SK-N-SH (cell line): Measurements from ENCODE around the gene PCDHA5. TPM values are rescaled to one million over a fixed set of nuclear protein-coding genes. Genes with fewer than 3 reads are reported as not detected.
"Not testable (repeated sequence)": the region's sequence is repeated elsewhere in the genome, so short reads cannot be mapped to it uniquely, and the experiment has no call there.

ENCODE experiments used
- CTCF ChIA-PET: fragments of 300-600, 350-600 bp; formaldehyde crosslinking; extraction: SDS; loops from one replicate; lab custom pipeline; 2021; lab: Yijun Ruan, JAX
- POLR2A ChIA-PET: fragments of 350-600 bp; sonication (Branson Sonifier 250); formaldehyde crosslinking; extraction: SDS; loops from one replicate; lab custom pipeline; 2020; ENCODE audit warnings: antibody characterized with exemption, inconsistent platforms; lab: Yijun Ruan, JAX
- DNase-seq: peaks from one replicate; pipeline ENCODE4 v3.0.0; 2012
- H2AFZ ChIP-seq: fragments of 200-600 bp; sonication (generic); 2 replicates; pipeline ENCODE4 v1.8.1; 2016; ENCODE audit warnings: antibody characterized with exemption, mild to moderate bottlenecking, low read depth
- H3F3A ChIP-seq: fragments of 200-600 bp; sonication (generic); replicated peaks from 2 replicates; pipeline ENCODE3; 2016; ENCODE audit warnings: antibody characterized with exemption, mild to moderate bottlenecking; ENCODE audit not compliant: insufficient read depth
- H3K27ac ChIP-seq, 2 experiments: fragments of 200-500 bp in 1 of 2; fragments of 200-600 bp in 1 of 2; sonication (Bioruptor generic) in 1 of 2; sonication (generic), shearing (Covaris generic) in 1 of 2; 2 replicates each; pipeline versions ENCODE4 v1.5.1 to v1.6.1; 2014 to 2016; ENCODE audit warnings: low read depth in 2 of 2, inconsistent platforms in 1 of 2, low read length in 1 of 2, mild to moderate bottlenecking in 1 of 2, mixed read lengths in 1 of 2
- H3K27me3 ChIP-seq: fragments of 200-600 bp; sonication (generic), shearing (Covaris generic); 2 replicates; pipeline ENCODE4 v1.6.1; 2016; ENCODE audit warnings: mixed run types; ENCODE audit not compliant: insufficient read depth
- H3K36me3 ChIP-seq, 2 experiments: fragments of 200-500 bp in 1 of 2; fragments of 200-600 bp in 1 of 2; sonication (Bioruptor generic) in 1 of 2; sonication (generic) in 1 of 2; replicated peaks in 1 of 2; 2 replicates each; pipeline versions ENCODE3 to v1.5.1; 2014 to 2016; ENCODE audit warnings: low read length in 1 of 2, mild to moderate bottlenecking in 1 of 2; ENCODE audit not compliant: insufficient read depth in 2 of 2, control insufficient read depth in 1 of 2
- H3K4me1 ChIP-seq, 2 experiments: fragments of 200-500 bp in 1 of 2; fragments of 200-600 bp in 1 of 2; sonication (Bioruptor generic) in 1 of 2; sonication (generic), shearing (Covaris generic) in 1 of 2; 2 replicates each; pipeline versions ENCODE4 v1.5.1 to v1.6.1; 2014 to 2016; ENCODE audit warnings: low read depth in 1 of 2, low read length in 1 of 2, mixed run types in 1 of 2; ENCODE audit not compliant: insufficient read depth in 2 of 2, control insufficient read depth in 1 of 2
- H3K4me2 ChIP-seq: fragments of 200-600 bp; sonication (generic), shearing (Covaris generic); 2 replicates; pipeline ENCODE4 v1.6.1; 2017; ENCODE audit warnings: mixed run types
- H3K4me3 ChIP-seq, 2 experiments: fragments of 200-500 bp in 1 of 2; fragments of 200-600 bp in 1 of 2; sonication (Bioruptor generic) in 1 of 2; sonication (generic), shearing (Covaris generic) in 1 of 2; 2 replicates each; pipeline versions ENCODE4 v1.5.1 to v1.8.1; 2014 to 2016; ENCODE audit warnings: low read depth in 2 of 2, inconsistent platforms in 1 of 2, low read length in 1 of 2, mild to moderate bottlenecking in 1 of 2, mixed read lengths in 1 of 2, moderate library complexity in 1 of 2
- H3K79me2 ChIP-seq: fragments of 200-600 bp; sonication (generic); 2 replicates; pipeline ENCODE4 v1.8.1; 2017; ENCODE audit warnings: mild to moderate bottlenecking; ENCODE audit not compliant: insufficient read depth
- H3K9ac ChIP-seq: fragments of 200-600 bp; sonication (generic); 2 replicates; pipeline ENCODE4 v1.6.1; 2017; ENCODE audit warnings: mixed run types
- H3K9me2 ChIP-seq: fragments of 200-600 bp; sonication (generic); 2 replicates; pipeline ENCODE4 v1.6.1; 2017; ENCODE audit warnings: mixed run types
- H3K9me3 ChIP-seq: fragments of 200-600 bp; sonication (generic); 2 replicates; pipeline ENCODE4 v1.6.1; 2017; ENCODE audit warnings: mixed run types, mild to moderate bottlenecking, moderate library complexity
- H4K20me1 ChIP-seq: fragments of 200-600 bp; sonication (generic); 2 replicates; pipeline ENCODE4 v1.6.1; 2017; ENCODE audit warnings: mild to moderate bottlenecking, mixed run types; ENCODE audit not compliant: insufficient read depth
- FOSL2 ChIP-seq: IDR thresholded peaks from 2 replicates; pipeline ENCODE4 v1.4.0; 2012; ENCODE audit warnings: low read depth, mild to moderate bottlenecking, moderate library complexity, borderline replicate concordance
- FOXM1 ChIP-seq: IDR thresholded peaks from 2 replicates; pipeline ENCODE4 v1.4.0; 2012; ENCODE audit warnings: low read depth, mild to moderate bottlenecking
- RFX5 ChIP-seq: IDR thresholded peaks from 2 replicates; pipeline ENCODE4 v1.6.1; 2012; ENCODE audit warnings: mild to moderate bottlenecking, improper control_type of control experiment, low read length
- SIN3A ChIP-seq: IDR thresholded peaks from 2 replicates; pipeline ENCODE4 v1.6.1; 2012; ENCODE audit warnings: low read depth, mild to moderate bottlenecking, low read length, moderate library complexity, borderline replicate concordance
- SMC3 ChIP-seq: IDR thresholded peaks from 2 replicates; pipeline ENCODE4 v1.6.1; 2012; ENCODE audit warnings: low read depth, low read length, improper control_type of control experiment
- TAF1 ChIP-seq: IDR thresholded peaks from 2 replicates; pipeline ENCODE4 v1.6.1; 2012; ENCODE audit warnings: low read depth, mild to moderate bottlenecking, low read length, moderate library complexity, borderline replicate concordance
- TEAD4 ChIP-seq: IDR thresholded peaks from 2 replicates; pipeline ENCODE4 v1.4.0; 2012; ENCODE audit warnings: mild to moderate bottlenecking, borderline replicate concordance; ENCODE audit not compliant: insufficient read depth
- YY1 ChIP-seq: IDR thresholded peaks from 2 replicates; pipeline ENCODE4 v1.4.0; 2012; ENCODE audit warnings: low read depth, mild to moderate bottlenecking
- ZBTB33 ChIP-seq: IDR thresholded peaks from 2 replicates; pipeline ENCODE4 v1.4.0; 2012; ENCODE audit warnings: low read depth, borderline replicate concordance
- WGBS: methylation state at CpG from one replicate; pipeline ENCODE4 v1.1.6; 2017; ENCODE audit warnings: low lambda C conversion rate; 5-methylcytosine and 5-hydroxymethylcytosine counted together
- polyA plus RNA-seq, 3 experiments: library from polyadenylated mRNA; depleted of rRNA; stranded (reverse); fragments of >200 nt; gene quantifications; 2 replicates each; pipeline ENCODE4 v1.2.3, GENCODE V29; 2012

Gene PCDHA5
- polyA plus RNA-seq, 1 of the 3 experiments (the other 2 are of a cell fraction), result 0.02 TPM

DNA sequence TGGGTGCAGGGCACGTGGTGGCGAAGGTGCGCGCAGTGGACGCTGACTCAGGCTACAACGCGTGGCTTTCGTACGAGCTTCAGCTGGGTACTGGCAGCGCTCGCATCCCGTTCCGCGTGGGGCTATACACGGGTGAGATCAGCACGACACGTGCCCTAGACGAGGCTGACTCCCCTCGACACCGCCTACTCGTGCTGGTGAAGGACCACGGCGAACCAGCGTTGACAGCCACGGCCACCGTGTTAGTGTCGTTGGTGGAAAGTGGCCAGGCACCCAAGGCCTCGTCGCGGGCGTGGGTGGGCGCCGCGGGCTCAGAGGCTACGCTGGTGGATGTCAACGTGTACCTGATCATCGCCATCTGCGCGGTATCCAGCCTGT lies 24.7 kb upstream of the PCDHA5 start (continued):
- TF ChIP-seq SMC3 (no peak), YY1 (no peak), SIN3A (no peak), ZBTB33 (no peak), TEAD4 (no peak), FOSL2 (no peak)

DNA sequence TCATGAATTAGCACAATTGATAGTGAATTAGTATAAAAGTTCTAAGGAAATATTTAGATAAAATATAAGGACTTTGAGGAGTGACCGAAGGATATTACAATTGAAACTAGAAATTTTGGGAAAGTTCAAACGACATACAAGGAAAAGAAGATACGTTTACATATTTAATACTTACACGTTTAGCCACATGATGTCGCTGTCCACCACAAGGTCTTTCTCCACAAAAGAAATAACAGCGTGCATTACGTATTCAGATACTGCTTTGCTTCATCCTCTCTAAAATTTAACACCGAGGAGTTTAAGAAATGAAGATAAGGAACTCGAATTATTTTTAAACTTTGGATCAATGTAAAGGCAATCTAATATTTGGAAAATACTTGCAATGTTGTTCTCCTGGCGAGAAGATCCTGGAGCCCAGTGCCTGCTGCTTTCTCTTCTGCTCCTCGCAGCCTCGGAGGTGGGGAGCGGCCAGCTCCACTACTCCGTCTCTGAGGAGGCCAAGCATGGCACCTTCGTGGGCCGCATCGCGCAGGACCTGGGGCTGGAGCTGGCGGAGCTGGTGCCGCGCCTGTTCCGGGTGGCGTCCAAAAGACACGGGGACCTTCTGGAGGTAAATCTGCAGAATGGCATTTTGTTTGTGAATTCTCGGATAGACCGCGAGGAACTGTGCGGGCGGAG lies 20.5 kb upstream of the PCDHA5 start, which contains the start of gene PCDHA3:
TSS of gene PCDHA3 (plus strand) at position 242 of the 678 bp plus-strand sequence.
- H2AFZ ChIP-seq, result no peak within 1 kb of the TSS
- CTCF ChIA-PET, result no interaction called here
- DNase-seq, result no peak
- no peaks in the 10 kb centered on the region for H3K9me2 ChIP-seq
- no peak within 1 kb of the TSS for H3K4me2 ChIP-seq
- peaks cover 19% of the 10 kb centered on the region; the same call in 1 of the 2 replicates for H3K9me3 ChIP-seq
- no peaks in the 10 kb centered on the region for H3K36me3 ChIP-seq
- H3K4me1 ChIP-seq, result no peaks in the 10 kb centered on the region; a peak in 1 of 4 replicates
- no peaks in the 10 kb centered on the region for H3K79me2 ChIP-seq
- TF ChIP-seq RFX5, result no peak
- TF ChIP-seq TAF1, result no peak
- H3K27me3 ChIP-seq, result no peaks in the 10 kb centered on the region
- no peak within 1 kb of the TSS for H3K27ac ChIP-seq
- no peaks in the 10 kb centered on the region for H4K20me1 ChIP-seq
- H3F3A ChIP-seq, result no peaks in the 10 kb centered on the region
- WGBS, result 56% methylated on average over 27 of the region's 29 CpGs
- POLR2A ChIA-PET, result no interaction called here
- no peak within 1 kb of the TSS; a peak in 1 of 4 replicates for H3K4me3 ChIP-seq
- no peak within 1 kb of the TSS for H3K9ac ChIP-seq

DNA sequence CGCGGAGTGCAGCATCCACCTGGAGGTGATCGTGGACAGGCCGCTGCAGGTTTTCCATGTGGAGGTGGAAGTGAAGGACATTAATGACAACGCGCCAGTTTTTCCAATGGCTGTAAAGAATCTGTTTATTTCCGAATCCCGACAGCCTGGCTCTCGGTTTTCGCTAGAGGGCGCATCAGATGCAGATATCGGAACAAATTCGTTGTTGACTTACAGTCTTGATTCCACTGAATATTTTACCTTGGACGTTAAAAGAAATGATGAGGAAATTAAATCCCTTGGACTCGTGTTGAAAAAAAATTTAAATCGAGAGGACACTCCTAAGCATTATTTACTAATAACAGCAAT lies 19.9 kb upstream of the PCDHA5 start:
- Histone ChIP-seq H3K4me1 (no peaks in the 10 kb centered on the region; a peak in 1 of 4 replicates), H3K4me2 (no peak overlapping the region), H4K20me1 (no peaks in the 10 kb centered on the region), H3F3A (no peaks in the 10 kb centered on the region), H3K27me3 (no peaks in the 10 kb centered on the region), H3K9ac (no peak overlapping the region), H3K9me3 (peaks cover 19% of the 10 kb centered on the region; the same call in 1 of the 2 replicates), H3K27ac (no peak overlapping the region), H3K4me3 (no peak overlapping the region; a peak in 1 of 4 replicates), H2AFZ (no peak overlapping the region), H3K79me2 (no peaks in the 10 kb centered on the region), H3K9me2 (no peaks in the 10 kb centered on the region), H3K36me3 (no peaks in the 10 kb centered on the region)
- no peak for DNase-seq
- ChIA-PET POLR2A (no interaction called here), CTCF (no interaction called here)
- 67% methylated on average over 16 of the region's 16 CpGs for WGBS
- no peak for TF ChIP-seq FOXM1

GRCh38 chr5:140802381-140802780 lies 19.0 kb upstream of the PCDHA5 start:
- CTCF ChIA-PET, result not testable (repeated sequence)

More at GRCh38 chr5:140802381-140802780, 19.0 kb upstream of the PCDHA5 start:
- H3F3A ChIP-seq, H3K27ac ChIP-seq, H3K79me2 ChIP-seq, H3K9ac ChIP-seq, DNase-seq, H3K9me2 ChIP-seq, H2AFZ ChIP-seq, H3K4me3 ChIP-seq, H3K36me3 ChIP-seq, H4K20me1 ChIP-seq, POLR2A ChIA-PET, H3K4me2 ChIP-seq, H3K4me1 ChIP-seq, H3K27me3 ChIP-seq: not testable (repeated sequence)
- peaks cover 19% of the 10 kb centered on the region; the same call in 1 of the 2 replicates for H3K9me3 ChIP-seq
- WGBS, result 88% methylated on average over 39 of the region's 45 CpGs
